HG03045 (cell line): ENCODE results near the gene HLA-F.
A peak's percentile ranks its signal among the peaks of the same experiment; 100 is the strongest.

ENCODE experiments used
- ATAC-seq: cut with Tn5 transposase; IDR thresholded peaks from one replicate; pipeline ENCODE4 v1.9.1; 2021; ENCODE audit warnings: mild to moderate bottlenecking, moderate library complexity; ENCODE audit not compliant: unreplicated experiment

HLA-F gene

GRCh38 chr6:29742127-29742526, 18.9 kb downstream of the HLA-F start:
- no peak for ATAC-seq

DNA sequence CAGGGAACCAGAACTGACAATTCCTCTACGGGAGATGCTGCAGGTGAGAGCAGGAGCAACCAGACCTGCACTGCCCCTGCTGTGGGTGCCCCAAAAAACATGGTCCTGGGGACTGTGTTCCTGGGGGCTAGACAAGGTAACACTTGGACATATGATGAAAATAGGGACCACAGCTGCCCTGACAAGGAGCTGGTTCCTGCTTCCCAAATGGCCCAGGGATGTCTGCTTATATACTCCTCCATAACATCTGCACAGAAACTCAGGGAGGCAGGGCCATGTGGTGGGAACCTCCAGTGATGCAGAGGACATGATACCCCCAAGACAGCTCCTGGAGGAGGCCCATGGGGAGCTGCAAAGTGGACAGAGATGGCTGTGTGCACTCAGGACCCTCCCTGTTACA, 19.8 kb downstream of the HLA-F start:
- ATAC-seq: no peak

- ATAC-seq: no peak
Measured at GRCh38 chr6:29743568-29743967, 20.3 kb downstream of the HLA-F start.

- no peak for ATAC-seq
Measured at GRCh38 chr6:29744131-29744530, 20.9 kb downstream of the HLA-F start.

DNA sequence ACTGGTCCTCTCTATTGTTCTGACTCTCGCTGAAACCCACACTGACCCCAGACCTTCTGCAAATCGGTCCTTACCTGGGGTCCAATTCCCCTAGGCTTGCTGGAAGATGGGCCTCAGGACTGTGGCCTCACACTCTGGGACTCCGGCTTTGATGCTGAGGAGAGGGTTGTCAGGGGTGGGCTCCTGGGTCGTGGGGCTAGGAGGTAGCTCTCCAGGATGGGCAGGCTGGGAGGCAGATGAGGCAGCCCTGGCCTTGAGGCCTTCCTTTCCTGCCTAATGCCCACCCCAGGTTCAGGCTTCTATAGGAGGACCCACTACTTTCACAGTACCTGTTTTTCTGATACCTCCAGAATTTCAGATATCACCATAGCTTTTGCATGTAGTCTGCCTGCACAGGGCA, 21.4 kb downstream of the HLA-F start:
- ATAC-seq: no peak

- no peak for ATAC-seq
Measured at GRCh38 chr6:29745386-29745785, 22.2 kb downstream of the HLA-F start.

DNA sequence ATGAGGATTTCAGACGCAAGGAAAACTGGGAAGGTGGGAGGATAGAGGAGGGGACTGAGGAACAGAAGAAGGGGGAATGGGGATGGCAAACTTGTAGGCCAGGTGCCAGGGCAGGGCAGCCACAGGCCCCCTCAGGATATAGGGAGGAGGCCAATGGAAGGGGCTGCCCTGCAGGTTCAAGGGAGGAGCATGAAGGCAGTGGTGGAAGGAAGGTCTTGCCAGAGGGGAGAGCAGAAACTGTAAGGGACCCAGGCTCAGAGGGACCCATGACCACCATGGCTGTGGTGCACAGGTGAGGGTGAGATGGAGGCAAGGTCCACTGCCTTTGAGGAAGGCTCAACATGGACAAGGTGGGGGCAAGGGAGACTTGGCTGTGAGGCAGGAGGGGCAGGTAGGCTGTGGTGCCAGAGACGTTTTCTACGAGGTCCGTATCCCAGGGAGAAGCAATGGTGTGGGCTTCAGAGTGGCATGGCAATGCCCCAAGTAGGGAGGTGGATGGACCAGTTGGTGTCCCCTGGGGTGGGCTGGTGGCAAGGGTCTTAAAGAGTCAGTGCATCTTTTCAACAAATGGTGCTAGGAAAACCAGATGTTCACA, 22.7 kb downstream of the HLA-F start:
- no peak for ATAC-seq

DNA sequence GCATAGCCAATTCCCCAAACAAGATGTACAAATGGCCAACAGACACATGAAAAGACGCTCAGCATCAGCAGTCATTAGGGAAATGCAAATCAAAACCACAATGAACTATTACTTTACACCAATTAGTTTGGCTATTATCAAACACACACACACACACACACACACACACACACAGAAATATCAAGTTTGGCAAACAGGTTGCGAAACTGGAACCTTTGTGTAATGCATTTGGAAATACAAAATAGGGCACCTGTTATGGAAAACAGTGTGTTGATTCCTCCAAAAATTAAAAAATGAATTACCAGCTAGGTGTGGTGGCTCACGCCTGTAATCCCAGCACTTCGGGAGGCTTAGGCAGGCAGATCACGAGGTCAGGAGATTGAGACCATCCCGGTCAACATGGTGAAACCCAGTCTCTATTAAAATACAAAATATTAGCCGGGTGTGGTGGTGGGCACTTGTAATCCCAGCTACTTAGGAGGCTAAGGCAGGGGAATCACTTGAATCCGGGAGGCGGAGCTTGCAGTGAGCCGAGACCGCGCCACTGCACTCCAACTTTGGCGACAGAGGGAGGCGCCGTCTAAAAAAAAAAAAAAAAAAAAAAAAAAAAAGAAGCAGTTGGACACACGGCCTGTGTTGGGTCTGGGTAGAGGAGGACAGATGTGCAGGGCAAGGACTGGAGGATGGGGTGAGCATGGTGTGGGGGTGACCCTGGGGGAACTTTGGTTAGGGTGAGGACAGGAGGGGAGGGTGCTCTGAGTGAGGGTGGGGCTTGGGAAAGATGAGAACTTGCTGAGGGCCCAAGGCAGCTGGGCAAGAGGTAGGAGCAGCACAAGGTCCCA, 23.8 kb downstream of the HLA-F start:
- no peak for ATAC-seq

DNA sequence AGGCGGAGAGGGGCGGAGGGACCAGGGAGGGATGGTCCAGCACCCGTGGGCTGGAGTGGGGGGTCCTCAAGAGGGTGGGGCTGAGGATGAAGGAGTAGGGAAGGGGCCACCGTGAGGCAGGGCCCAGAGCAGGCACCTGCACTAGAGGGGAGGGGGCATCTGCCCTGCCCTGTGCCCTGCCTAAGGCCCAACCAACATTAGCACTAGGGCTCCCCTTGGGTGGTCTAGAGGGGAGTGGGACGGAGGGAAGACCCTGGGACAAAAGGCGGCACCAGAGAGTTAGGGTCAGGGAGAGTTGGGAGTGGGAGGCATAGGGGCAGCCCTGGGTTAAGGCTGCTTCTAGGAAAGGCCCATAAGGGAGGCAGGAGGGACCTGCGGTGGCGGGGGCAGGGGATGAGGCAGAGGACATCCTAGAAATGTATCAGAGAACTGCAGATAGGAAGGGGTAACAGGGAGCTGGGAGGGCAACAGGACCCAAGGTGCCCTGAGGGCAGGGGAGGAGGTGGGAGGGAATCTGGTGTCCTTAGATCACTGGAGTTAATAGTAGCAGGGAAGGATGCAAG, 24.5 kb downstream of the HLA-F start:
- ATAC-seq: no peak

- peak; percentile 84 for ATAC-seq
Measured at GRCh38 chr6:29748391-29749307, 25.4 kb downstream of the HLA-F start.

GRCh38 chr6:29749308-29749662, 26.1 kb downstream of the HLA-F start:
- peak; percentile 3 for ATAC-seq

GRCh38 chr6:29749668-29750067, 26.4 kb downstream of the HLA-F start:
- ATAC-seq: no peak

DNA sequence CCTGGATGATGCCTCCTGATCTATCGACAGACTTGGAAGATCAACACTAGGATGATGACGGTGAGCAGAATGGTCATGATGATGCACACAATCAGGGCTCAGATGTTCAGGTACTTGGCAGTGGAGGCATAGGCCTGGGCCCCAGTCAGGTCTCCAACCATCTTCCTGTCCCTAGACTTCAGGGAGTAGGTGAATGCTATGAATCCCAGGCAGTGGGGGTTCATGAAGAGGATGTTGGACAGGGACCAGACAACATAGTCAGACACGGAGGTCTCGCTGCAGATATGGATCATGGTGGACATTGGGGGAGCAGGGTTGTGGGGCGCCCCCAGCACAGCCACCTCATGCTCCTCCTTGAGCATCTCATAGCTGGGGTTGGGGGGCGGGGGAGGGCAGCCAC, 27.5 kb downstream of the HLA-F start:
- ATAC-seq: no peak

DNA sequence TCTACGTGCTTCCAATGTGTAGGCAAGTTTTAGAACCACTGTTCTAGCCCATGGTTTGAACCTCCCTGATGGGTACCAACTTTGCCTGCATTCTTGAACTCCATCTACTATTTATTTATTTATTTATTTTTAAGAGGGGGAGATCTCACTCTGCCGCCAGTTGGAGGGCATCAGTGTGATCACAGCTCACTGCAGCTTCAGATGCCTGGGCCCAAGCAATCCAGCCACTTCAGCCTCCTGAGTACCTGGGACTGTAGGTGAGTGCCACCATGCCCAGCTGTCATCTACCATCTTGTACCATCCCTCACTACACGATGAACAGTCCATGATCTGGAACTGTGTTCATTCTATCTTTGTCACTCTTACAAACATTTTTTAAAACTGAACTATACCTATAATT, 28.2 kb downstream of the HLA-F start:
- ATAC-seq: no peak

DNA sequence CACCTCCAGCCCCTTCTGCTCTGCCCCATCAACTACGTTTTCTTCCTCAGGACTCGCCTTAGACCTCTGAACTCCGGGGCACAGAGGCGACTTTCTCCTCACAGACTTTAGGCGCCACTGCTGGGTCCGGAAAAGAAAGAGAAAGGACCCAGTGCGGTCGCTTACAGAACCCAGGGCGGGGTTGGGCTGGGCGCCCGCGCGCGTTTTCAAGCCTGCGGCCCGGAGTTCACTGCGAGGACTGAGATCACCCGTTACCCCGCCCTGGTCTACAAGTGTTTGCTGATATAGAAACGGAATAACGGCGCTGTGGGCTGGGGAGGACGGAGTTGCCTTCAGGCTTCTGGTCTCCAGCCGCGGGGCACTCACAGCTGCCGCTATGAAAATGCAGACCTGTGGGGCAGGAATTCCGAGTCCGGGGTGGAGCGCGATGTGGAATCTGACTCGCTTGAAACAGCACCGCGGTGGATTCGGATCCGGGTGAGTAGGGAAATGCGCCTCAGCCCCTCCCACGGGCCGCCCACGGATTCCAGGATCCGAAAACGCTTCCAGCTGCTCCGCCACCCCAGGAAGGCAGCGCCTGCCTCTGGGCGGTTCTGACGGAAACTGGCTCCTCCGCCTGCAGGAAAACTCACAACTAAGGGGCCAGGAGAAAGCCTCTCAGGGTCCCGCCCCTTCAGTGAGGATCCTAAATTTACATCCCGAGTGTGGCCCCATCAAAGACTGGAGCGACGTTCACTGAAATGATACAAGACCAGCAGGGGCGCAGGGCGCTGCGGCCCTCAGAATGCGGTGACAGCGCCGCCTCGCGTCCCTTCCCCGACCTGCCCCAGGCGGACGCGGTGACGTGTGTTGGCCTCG, 29.4 kb downstream of the HLA-F start:
- ATAC-seq: peak; percentile 64

GRCh38 chr6:29753309-29753644, 30.0 kb downstream of the HLA-F start:
- ATAC-seq: no peak

GRCh38 chr6:29755295-29755871, 32.1 kb downstream of the HLA-F start:
- ATAC-seq: no peak

GRCh38 chr6:29757282-29757681, 34.0 kb downstream of the HLA-F start:
- no peak for ATAC-seq

- ATAC-seq: no peak
Measured at GRCh38 chr6:29757701-29758293, 34.6 kb downstream of the HLA-F start.

- no peak for ATAC-seq
Measured at GRCh38 chr6:29758761-29759160, 35.5 kb downstream of the HLA-F start.
